ENCODE data around the gene MAPK8. TPM values are rescaled to one million over a fixed set of nuclear protein-coding genes. Genes with fewer than 3 reads are reported as not detected.

MAPK8 gene
- total RNA-seq, 2 experiments from 2014 or later, result 47.8 to 50.6 TPM

DNA sequence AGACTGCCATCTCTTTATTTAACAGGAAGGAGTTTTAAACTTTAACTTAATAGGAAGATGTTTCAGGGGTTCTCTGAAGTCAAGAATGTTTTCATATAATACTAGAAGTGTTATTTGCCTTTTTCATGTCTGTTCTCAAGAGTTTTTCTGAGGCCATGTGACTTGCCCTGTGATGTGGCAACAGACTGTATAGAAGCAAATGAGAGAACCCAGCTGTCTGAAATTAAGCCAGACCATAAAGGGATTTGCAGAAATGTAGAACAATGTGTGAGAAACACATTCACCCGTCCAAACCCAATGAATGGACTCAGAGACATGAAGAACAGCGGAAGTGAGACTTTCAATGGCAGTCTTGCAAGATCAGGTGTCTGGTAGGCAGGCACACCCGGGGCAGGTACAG is 23.8 kb downstream of the MAPK8 start:
- DNase-seq, result peak in 3 of 14 experiments; percentile 8 to 26 (median 24)
- peak; percentile 77 for ATAC-seq (ENCODE audit: poor library complexity)
- Histone ChIP-seq H3K9me3 (ENCODE audit: control insufficient read depth in 1 of 2, insufficient read depth in 1 of 2, low read length in 2 of 2) (no peaks in the 10 kb centered on the region), H3K4me3 (ENCODE audit: low read length) (no peak overlapping the region), H3K27me3 (ENCODE audit: control insufficient read depth in 1 of 2, insufficient read depth in 2 of 2, low read length in 2 of 2) (no peaks in the 10 kb centered on the region), H3K27ac (ENCODE audit: low read depth in 1 of 2, low read length in 2 of 2) (no peak overlapping the region), H3K4me1 (ENCODE audit: insufficient read depth, low read length) (no peaks in the 10 kb centered on the region), H3K36me3 (ENCODE audit: insufficient read depth, low read length) (no peaks in the 10 kb centered on the region)
- Mint-ChIP-seq H3K27ac (peak overlapping the region; percentile 19), H3K27me3 (no peaks in the 10 kb centered on the region), H3K4me1 (ENCODE audit: low read depth) (peaks cover 72% of the 10 kb centered on the region), H3K4me3 (peak overlapping the region; percentile 17), H3K36me3 (ENCODE audit: low read depth) (peaks cover 50% of the 10 kb centered on the region), H3K9me3 (peaks cover 8% of the 10 kb centered on the region)
- ChIA-PET CTCF (no interaction called here), POLR2A (no interaction called here)
- intact Hi-C loops (cut with DNase I, micrococcal nuclease), result no loop called here
- TF ChIP-seq CTCF (IDR thresholded peaks at IDR 0.05), result no peak

DNA sequence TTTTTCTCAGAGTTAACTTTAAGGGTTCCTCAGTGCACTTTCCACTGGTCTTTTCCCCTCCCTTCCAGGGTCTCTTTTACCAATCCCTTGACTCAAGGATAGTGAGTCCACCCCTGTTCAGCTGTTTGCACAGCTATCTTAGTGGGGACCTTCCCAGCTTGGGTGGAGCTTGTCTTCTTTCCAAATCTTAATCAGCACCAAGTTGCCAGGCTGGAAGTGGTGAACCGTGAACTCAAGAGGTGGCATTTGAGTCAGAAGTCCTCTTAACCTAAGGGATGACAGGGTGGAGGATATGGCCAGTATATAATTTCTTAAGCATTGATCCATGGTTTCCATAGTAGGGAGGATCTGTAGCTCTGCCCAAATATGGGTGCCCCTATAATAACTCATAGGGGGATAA is 25.0 kb downstream of the MAPK8 start:
- CTCF ChIA-PET, result no interaction called here
- Mint-ChIP-seq H3K4me1 (ENCODE audit: low read depth) (peaks cover 64% of the 10 kb centered on the region), H3K27ac (no peak overlapping the region), H3K4me3 (no peak overlapping the region), H3K36me3 (ENCODE audit: low read depth) (peaks cover 50% of the 10 kb centered on the region), H3K27me3 (no peaks in the 10 kb centered on the region), H3K9me3 (peaks cover 8% of the 10 kb centered on the region)
- no peaks in the 10 kb centered on the region for H3K9me3 ChIP-seq (ENCODE audit: control insufficient read depth in 1 of 2, insufficient read depth in 1 of 2, low read length in 2 of 2)
- H3K36me3 ChIP-seq (ENCODE audit: insufficient read depth, low read length), result no peaks in the 10 kb centered on the region
- ATAC-seq (ENCODE audit: poor library complexity) (no peak), DNase-seq (no peak)
- TF ChIP-seq CTCF (IDR thresholded peaks at IDR 0.05), result no peak
- H3K27me3 ChIP-seq (ENCODE audit: control insufficient read depth in 1 of 2, insufficient read depth in 2 of 2, low read length in 2 of 2), result no peaks in the 10 kb centered on the region
- H3K4me1 ChIP-seq (ENCODE audit: insufficient read depth, low read length), result no peaks in the 10 kb centered on the region
- POLR2A ChIA-PET, result no interaction called here
- H3K4me3 ChIP-seq (ENCODE audit: low read length), result no peak overlapping the region
- no peak overlapping the region for H3K27ac ChIP-seq (ENCODE audit: low read depth in 1 of 2, low read length in 2 of 2)
- intact Hi-C loops (cut with DNase I, micrococcal nuclease), result no loop called here

GRCh38 chr10:48332166-48332870 is 25.8 kb downstream of the MAPK8 start:
- Histone ChIP-seq H3K9me3 (ENCODE audit: control insufficient read depth in 1 of 2, insufficient read depth in 1 of 2, low read length in 2 of 2) (no peaks in the 10 kb centered on the region), H3K36me3 (ENCODE audit: insufficient read depth, low read length) (no peaks in the 10 kb centered on the region), H3K27ac (ENCODE audit: low read depth in 1 of 2, low read length in 2 of 2) (no peak overlapping the region), H3K4me1 (ENCODE audit: insufficient read depth, low read length) (no peaks in the 10 kb centered on the region), H3K4me3 (ENCODE audit: low read length) (no peak overlapping the region), H3K27me3 (ENCODE audit: control insufficient read depth in 1 of 2, insufficient read depth in 2 of 2, low read length in 2 of 2) (no peaks in the 10 kb centered on the region)
- Mint-ChIP-seq H3K4me1 (ENCODE audit: low read depth) (peaks cover 56% of the 10 kb centered on the region), H3K4me3 (no peak overlapping the region), H3K27ac (no peak overlapping the region), H3K27me3 (no peaks in the 10 kb centered on the region), H3K36me3 (ENCODE audit: low read depth) (peaks cover 53% of the 10 kb centered on the region), H3K9me3 (peaks cover 8% of the 10 kb centered on the region)
- intact Hi-C loops (cut with DNase I, micrococcal nuclease), result no loop called here
- DNase-seq (no peak), ATAC-seq (ENCODE audit: poor library complexity) (no peak)
- ChIA-PET CTCF (no interaction called here), POLR2A (no interaction called here)
- TF ChIP-seq CTCF (IDR thresholded peaks at IDR 0.05), result no peak

Measured in CD4-positive, alpha-beta T cell (primary cell).